Stimulated activated CD4-positive, alpha-beta T cell treated with anti-CD3 and anti-CD28 coated beads, Interleukin-12 subunit alpha, Interleukin-12 subunit beta, amount 100 ng/mL, for 4 hours (primary cell): ENCODE data around the gene CORO1C.
A peak's percentile ranks its signal among the peaks of the same experiment; 100 is the strongest.

Experiments
- DNase-seq: peaks from one replicate; pipeline ENCODE4 v3.0.0-alpha.2; 2020

The CORO1C gene

DNA sequence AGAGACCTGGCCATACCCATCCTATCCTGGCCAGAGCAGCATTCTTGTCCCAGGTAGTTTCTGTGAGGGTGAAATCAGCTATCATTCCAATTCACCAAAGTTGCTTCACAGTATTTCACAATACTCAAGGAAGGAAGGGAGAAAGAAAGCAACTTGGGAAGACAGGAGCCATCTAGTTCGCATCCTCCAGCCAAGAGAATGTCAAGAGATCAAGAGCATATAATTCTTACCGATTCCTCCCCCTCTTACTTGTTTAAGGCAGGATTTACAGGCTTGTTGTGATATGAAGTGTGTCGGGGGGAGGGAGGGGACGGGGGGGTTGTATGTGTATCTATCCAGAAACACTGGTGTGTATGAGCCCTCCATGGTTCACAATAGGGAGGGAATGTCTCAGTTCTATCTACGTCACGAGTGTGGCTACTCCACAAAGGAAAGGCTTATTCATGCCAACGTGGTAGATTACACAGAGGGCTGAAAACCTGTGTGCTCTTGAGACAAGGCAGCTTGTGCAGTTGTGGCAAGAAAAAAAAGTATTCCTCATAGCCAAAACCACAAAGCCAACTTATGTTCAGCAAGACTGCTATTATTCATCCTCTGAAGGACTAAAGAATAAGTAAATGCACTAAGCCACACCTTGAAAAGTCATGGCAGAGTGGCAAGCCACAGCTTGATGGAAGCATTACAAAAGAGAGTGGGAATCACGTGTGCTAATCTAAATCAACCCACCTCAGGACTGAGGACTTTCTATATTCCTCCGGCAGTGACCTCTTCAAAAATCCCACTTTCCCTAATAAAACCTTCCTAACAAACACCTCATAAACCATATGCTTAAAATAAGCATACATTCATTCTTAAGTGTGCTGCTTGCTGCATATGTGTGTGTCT, 35.0 kb downstream of the CORO1C start:
- no peak for DNase-seq

DNA sequence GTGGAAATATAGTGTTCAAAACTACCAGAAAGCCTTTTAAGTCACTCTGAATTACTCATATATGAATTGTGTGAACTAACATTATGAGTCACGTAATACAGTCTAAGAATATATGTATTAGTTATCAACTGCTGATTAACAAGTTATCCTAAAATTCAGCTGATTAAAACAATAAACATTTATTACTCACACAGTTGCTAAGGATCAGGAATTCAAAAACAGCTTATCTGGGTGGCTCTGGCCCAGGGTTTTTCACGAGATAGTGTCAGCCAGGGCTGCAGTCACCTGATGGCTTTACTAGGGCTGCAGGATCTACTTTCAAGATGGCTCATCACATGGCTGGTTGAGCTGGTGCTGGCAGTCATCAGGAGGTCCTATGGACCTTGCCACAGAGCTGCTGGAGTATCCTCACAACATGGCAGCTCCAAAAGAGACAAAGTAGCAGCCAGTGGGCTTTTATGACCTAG, 36.5 kb downstream of the CORO1C start:
- no peak for DNase-seq

DNA sequence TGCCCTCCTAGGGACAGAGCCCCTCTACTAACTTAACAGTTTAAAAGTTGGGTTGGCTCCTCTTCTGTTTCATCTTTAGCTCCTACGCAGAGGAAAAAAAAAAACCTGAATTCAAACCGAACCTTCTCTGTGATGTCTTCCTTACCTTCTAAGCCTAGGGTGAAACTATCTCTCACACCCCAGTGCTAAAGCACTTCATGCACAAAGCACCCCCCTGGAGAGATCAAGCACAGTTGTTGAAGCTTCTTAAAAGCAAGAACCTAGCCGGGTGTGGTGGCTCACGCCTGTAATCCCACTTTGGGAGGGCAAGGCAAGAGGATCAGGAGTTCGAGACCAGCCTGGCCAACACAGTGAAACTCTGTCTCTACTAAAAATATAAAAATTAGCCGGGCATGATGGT, 37.6 kb downstream of the CORO1C start:
- DNase-seq = no peak

DNA sequence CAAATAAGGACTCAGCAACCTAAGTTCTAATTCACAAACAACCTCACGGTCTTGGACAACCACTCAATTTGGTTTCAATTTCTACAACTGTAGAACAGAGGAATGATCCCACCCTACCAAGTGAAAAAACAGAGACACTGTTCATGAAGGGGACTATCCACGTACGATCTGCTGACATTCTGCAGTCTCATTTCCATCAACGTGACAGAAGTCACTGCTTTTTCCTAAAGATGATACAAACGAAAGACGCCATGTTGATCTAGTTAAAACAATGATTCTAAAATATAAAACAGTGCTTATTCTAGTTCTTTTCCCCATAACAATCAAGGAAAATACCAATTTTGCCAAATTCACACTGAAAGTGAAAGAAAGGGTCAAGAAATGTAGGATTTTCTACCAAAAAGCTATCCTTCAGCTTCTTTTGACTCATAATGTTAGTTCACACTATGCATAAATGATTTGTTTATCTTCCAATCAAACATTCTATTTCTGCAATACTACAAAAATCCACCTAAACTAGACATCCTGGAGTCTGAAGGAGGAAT, 38.1 kb downstream of the CORO1C start:
- no peak for DNase-seq

DNA sequence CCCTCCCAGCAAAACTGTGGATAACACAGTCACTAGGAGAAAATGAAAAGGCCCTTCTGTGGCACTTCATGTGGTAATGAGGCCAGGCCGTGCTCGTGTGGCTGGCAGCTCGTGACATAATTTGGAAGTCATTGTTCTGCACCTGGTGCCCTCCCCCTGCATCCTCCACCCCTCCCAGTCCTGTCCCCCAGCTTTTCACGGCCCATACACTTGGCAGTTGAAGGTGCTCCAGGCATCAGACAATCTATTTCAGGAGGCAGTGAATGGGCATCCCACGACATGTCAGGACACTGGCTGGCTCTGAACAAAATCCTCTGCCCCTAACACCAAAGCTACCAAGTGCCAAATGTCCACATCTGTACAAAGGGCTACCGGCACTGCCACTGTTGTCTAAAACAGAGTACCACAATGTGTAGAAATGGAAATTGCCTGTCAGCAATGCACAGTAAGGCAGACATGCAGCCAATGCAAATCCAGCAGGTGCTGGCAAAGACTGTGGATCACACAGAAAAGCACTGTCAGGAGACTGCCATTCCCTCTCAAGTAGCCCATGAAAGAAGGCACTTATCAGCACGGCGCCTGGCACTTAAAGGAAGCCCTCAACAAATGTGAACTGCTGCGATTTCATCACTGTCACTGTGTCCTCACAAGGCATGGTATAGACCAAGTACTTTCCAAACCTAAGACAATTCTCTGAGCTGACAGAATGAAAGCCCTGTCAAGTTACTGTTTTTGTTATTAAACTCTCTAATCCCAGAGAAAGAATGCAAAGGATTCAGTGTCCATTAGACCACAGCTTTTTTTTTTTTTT, 39.1 kb downstream of the CORO1C start:
- DNase-seq = no peak

DNA sequence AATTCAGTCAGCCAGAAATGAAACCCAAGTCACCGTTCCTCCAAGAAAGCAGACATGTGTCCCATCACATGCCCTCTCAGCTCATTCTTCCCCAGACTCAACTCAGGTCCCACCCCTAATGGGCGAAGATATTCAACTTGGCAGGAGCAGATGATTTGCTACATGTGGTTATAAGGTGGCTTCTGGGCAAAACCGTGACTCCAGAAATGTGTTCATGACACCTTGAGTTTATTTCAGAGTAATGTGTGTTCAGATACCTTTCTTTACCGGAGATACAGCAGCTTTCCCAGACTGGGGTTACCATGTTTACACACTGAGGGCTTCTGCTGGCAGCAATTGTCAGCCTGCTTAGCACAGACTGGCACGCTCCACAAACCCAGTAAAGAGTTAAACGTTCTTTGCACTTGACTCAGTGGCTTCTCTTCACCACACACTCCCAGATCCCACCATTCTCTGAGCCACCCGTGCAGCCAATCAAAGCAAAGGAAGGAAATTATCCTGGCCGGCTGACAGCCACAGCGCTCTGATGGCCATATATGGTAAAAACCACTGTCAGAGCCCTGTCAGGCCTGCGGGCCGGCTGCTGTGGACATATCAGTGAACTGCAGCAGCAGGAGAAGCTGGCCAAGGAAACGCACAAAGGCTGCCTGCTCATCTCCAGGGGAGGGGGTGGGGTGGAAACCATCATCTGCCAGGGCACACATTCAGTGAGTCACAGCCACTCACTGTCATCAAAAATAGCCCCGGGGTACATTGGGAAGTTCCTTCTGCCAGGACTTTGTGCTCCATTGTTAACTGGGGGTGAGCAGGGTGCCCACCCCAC, 39.9 kb downstream of the CORO1C start:
- DNase-seq = peak; percentile 64

DNA sequence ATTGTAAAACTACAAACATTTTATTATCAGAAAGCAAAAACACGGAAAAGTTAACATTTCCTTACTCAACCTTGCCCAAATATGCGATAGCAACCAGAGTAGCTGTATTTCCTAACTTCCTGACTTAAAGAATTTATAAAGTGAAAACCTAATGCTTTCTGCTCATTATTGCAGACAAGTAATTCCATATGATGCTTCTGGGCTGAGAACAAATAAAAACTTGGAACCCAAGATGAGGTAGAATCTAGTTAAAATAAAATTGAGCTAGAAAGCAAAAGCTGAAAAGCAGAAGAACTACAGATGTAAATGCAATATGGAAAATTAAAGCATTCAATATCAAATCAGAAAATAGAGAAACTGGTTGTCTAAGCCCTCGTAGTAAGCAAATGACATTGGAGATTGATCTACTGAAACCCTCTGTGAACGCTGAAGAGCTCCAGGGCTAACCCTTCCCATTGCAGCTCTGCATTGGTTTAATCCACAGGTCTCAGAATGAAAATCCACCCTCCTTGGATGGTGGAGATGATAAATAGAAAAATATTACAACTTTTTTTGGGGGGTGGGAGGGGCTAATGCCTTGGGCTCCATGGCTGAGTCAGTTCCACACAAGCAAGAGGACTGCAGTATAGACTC, 40.7 kb downstream of the CORO1C start:
- no peak for DNase-seq

DNA sequence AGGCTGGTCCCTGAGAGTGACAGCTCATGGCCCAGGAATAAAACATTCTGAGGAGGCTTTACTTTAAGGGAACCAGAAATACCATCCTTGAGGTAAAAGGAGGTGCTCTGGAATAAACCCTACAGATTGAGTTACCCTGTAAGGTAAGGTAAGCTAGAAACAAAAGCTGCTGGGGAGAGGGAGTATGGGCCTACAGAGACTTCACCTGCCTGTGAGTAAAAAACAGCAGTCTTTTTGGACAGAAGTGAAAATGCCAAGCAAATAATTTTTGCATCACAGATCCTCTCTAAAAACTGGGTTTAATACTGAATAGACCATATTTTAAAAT, 41.2 kb downstream of the CORO1C start:
- no peak for DNase-seq

DNA sequence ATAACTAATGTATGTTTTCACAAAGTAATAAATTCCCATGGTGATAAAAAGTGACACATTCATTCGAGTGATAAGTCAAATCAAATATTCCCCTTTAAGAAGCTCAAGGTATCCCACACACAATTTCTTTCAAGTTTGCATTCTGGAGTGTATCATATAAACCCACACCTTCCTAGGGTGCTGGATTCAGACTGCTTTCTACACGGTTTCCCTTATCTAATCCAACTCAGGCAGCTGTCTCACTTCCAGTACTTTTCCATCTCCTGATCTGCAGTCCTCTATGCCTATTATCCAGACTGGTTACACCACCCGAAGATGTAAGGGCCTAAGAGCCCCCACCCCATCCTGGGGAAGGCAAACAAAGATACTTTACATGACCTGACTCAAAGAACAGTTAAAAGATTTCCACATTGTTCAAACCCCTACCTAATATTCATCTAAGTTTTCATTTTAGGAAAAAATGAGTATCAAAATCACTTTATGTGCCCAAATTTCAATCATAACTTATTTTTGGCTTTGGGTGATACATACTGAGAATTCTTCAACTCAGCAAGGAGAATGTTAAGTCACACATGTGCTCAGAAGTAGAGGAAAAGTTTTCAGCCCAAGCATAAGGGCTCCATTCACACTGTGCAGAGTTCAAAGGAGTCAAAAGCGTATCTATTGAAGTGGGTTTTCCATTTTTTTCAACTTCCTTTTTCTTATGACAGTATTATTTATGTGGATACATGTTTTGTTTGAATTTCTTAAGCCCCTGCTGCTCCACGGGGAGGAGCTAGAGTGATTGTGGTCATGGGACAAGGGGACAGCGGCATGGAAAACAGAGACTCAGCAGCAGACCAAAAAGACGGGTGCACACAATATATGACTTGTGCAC, 41.8 kb downstream of the CORO1C start:
- no peak for DNase-seq

DNA sequence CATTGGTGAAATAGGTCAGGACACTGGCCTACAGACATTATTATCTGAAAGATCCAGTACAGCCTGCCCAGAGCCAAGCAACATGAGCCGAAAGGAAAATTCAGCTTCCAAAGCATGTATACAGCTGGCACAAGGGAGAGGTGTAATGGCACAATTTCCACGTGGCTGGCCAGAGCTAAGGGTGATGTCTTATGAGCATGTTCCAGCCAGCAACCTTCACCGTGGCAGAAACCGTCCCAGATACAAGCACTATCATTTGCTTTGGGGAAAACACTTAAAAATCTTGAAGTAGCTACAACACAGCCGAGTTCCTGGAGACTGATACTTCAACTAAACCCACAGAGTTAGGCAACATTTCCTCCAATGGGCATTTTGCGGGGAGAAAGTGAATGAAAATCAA, 44.5 kb downstream of the CORO1C start:
- no peak for DNase-seq

DNA sequence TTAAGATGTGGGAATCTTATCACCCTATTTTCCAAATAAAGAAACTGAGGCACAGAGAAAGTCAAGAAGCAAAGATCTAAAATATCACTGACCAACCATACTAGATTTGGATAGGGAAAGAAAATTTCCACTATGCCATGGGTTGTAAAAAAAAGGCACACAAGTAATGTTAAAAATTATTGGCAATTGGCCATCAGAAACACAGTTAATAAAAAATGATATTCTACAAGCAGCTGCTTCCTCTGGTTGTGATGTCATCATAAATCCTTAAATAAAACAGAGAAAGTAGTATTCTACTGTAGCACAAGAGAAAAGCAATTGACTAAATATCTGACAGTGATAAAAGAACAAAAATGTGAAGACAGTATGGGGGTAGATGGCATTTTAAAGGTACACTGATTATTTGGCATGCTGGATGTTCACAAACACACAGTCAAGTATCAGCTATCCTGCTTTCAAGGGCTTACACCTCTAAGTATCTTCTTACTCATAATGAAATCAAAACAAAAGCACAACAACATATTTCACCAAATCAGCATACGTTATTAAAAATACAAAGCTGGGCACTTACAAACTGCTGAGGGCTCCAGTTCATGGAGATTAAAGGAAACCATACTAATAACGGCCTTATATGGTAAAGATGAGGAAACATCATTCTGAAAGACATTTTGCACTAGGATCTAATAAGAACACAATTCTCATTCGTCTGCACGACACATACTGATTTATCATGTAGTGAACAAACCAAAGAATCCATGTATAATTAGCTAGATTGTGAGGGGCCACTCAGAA, 45.7 kb downstream of the CORO1C start:
- DNase-seq = no peak

DNA sequence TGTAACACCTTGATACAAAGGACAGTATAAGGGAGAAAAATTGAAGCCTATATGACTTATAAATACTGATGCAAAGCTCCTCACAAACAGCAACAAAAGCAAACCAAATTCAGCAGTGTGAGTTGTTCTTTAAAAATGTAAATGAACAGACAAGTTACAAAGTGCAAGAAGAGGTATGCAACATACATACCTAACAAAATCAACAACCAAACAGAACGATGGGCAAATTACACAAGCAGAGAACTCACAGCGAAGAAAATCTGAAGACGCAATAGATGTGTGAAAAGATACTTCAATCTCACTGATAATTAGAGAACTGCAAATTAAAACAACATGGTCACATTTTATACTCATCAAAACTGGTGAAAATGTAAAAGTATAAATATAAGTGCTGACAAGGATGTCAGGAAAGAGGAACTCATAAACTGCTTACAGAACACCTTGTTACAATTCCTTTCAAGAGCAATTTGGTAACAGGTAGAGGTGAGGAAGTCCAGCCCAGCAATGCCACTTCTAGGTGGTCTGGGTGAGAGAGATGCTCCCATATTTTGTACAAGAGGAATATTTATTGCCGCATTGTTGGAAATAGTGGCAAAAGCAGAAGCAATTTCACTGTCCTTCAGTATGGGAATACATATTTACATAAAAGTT, 47.3 kb downstream of the CORO1C start:
- DNase-seq = no peak

DNA sequence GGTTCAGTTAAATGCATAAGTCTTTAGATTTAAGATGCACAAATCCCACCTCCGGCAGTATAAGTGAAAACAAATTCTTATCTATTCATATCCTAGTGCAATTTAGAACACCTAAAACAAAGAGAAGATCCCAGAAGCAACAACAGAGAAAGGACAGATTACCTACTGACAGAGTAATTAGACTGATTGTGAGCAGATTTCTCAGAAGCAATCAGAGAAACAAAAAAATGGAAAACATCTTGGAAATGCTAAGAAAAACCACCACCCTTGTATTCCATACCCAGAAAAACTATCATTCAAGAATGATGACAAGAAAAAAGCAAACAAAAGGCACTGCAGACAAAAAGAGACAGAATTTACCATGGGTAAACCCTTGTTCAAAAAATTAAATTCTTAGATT, 50.0 kb downstream of the CORO1C start:
- DNase-seq = no peak

DNA sequence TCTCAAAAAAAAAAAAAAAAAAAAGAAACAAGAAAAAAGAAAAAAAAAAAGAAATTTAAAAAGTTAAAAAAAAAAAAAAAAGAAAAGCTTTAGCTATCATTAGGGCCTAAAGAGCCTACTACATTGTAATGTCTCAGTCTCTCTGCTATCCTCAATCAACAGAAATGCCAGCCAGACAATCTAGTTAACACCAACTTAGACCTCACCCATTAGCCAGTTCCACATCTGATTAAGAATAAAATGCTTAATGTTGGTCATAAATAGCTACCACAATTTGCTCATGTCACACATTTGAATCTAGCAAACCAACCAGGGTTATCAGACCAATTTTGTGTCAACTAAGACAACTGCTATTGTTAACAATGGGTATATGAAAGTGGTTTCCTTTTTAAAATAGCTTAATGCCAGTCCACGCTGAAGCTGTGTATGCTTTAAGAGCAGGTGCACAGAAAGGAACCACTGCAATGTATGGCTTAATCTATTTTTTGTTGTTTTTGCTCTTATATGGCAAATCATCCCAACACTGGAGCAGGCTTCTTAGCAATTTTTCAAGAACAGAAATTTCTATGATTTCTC, 52.1 kb downstream of the CORO1C start:
- no peak for DNase-seq

DNA sequence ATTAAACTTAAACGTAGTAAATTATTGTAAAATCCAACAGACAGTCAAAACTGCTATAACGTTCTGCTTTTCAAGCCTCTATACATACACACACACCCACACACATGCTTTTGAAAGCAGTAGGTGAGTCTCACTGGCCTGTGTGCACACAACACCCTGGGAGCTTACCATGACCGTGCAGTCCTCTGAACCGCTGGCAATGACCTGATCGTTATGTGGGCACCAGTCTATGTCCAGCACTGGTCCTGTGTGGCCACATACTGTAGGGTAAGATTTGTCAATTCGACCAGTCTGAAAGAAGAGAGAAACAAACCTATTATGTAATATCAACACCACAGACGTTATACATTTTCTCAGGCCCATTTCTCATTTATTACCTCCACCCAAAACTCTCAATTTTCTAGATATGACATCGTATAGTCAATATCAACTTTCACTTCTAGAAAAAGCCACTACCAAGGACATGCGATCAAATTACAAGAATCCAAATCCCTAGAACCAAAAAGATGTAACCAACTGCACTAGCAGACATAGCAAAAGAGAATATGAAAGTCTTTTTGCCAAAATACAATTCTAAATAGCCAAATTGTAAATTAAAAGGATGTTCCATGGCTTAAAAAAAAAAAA, 53.1 kb downstream of the CORO1C start:
- DNase-seq = no peak

DNA sequence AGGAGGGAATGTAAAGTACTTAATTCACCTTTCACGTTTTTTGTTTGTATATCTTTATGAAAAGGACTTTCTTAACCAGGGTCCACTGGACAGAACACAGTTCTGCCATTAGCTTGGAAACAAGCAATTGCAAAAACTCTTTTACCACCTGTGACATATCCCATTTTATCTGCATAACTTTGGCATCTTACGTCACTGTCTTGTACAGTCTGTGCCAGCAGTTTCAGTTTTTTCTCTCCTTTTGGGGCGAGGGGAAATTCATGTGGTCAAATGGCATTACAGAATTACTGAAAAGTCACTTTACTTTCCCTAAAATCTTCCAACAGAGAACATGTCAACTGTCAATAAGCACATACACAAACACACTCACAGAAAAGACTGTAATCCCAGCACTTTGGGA, 53.9 kb downstream of the CORO1C start:
- no peak for DNase-seq

DNA sequence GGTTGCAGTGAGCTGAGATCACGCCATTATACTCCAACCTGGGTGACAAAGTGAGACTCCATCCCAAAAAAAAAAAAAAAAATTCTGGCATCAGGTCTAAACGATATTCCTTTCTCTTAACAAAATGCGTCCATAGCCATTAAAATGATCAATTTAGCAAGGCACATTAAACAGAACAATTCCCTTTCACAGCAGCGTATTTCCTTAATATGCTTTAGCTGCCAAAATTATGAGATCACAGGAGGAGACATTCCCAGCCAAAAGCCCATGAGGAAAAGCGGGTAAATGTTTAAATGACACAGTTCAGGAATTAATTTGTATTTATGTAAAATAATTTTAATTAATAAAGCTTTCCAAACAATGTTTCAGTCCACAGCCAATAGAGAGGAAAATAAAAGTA, 54.6 kb downstream of the CORO1C start:
- DNase-seq = no peak

DNA sequence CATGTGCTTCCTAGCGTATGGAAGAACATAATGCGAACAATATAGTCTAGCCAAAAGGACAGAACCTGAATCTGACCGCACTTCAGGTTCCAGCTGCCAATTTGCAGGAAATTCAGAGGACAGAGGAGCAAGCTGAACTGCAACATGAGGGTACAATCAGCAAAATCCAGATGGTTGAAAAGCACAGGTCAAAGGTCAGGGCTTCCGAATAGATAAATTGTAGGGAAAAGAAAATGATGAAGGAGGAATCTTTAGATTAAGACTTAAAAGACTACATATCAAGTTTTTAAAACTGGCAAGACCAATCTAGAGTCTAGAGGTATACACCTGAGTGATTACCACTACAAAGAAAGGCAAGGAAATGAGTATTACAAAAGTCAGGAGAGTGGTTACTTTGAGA, 55.5 kb downstream of the CORO1C start:
- no peak for DNase-seq

DNA sequence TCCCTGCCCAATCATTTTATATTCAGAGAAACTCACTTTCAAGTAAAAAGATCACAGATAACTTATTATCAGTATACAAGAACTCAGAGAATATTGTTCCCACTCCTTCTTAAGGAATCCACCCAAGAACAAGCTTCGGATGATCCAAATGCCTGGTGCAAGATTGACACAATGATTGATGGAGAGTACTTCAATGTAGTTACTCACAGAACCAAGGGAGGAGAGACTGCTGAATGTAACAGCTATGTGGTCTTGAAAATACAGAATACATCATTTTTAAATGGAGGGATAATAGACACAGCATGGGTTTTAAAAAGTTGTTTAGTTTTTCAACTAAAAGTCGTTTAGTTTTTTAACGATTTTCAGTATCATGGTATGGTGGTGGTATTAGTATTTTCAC, 59.3 kb downstream of the CORO1C start:
- no peak for DNase-seq
